22Rv1 (cell line): ENCODE results near the gene UNC13C.
A peak's percentile ranks its signal among the peaks of the same experiment; 100 is the strongest.

ENCODE experiments used
- H3K27ac ChIP-seq: fragments of 450-650 bp; 2 replicates; pipeline ENCODE4 v1.5.1; 2017
- ZFX ChIP-seq: fragments of 450-650 bp; IDR thresholded peaks from 2 replicates; pipeline ENCODE4 v1.6.1; 2017; ENCODE audit warnings: antibody characterized with exemption, borderline replicate concordance
- TF ChIP-seq, protein P1 (sequence below): fragments of 450-650 bp; IDR thresholded peaks from 2 replicates; pipeline ENCODE4 v1.5.1; 2017; ENCODE audit warnings: mild to moderate bottlenecking

Gene UNC13C

DNA sequence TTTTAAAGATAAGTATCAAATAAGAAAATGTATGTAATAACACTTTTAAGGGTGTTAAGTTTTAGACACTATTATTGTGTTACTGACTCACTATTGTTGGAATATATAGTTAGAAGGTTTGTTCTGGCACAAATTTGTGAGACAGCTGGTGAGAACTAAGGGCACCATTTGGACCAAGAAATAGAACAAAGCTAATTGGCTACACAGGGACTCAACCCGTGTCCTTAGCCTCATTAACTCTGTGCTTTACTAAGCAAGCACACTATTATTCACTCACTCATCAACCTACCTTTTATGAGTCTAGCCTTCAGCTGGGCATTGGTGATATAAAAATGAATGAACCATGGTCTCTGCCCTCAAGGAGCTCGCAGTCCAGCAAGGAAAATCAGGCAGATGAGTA, 4.1 kb upstream of the UNC13C start:
- TF ChIP-seq, protein P1, sequence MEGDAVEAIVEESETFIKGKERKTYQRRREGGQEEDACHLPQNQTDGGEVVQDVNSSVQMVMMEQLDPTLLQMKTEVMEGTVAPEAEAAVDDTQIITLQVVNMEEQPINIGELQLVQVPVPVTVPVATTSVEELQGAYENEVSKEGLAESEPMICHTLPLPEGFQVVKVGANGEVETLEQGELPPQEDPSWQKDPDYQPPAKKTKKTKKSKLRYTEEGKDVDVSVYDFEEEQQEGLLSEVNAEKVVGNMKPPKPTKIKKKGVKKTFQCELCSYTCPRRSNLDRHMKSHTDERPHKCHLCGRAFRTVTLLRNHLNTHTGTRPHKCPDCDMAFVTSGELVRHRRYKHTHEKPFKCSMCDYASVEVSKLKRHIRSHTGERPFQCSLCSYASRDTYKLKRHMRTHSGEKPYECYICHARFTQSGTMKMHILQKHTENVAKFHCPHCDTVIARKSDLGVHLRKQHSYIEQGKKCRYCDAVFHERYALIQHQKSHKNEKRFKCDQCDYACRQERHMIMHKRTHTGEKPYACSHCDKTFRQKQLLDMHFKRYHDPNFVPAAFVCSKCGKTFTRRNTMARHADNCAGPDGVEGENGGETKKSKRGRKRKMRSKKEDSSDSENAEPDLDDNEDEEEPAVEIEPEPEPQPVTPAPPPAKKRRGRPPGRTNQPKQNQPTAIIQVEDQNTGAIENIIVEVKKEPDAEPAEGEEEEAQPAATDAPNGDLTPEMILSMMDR = no peak
- TF ChIP-seq ZFX = no peak
- H3K27ac ChIP-seq = no peak overlapping the region

DNA sequence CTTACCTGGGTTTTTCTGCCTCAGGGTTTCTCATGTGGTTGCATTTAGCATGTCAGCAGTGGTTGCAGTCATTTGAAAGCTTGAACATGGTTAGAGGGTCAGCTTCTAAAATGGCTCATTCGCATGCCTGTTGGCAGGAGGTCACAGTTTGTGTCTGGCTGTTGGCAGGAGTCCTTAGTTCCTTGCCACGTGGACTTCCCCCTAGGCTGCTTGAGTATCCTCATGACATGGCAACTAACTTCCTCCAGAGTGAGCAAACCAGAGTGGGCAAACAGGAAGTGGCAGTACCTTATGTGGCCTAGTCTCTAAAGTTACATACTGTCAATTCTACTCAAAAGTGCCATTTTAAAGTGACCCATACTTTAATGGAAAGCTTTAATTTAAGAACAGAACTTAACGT, 3.4 kb upstream of the UNC13C start:
- H3K27ac ChIP-seq = no peak overlapping the region
- TF ChIP-seq, protein P1 = no peak
- TF ChIP-seq ZFX = no peak

DNA sequence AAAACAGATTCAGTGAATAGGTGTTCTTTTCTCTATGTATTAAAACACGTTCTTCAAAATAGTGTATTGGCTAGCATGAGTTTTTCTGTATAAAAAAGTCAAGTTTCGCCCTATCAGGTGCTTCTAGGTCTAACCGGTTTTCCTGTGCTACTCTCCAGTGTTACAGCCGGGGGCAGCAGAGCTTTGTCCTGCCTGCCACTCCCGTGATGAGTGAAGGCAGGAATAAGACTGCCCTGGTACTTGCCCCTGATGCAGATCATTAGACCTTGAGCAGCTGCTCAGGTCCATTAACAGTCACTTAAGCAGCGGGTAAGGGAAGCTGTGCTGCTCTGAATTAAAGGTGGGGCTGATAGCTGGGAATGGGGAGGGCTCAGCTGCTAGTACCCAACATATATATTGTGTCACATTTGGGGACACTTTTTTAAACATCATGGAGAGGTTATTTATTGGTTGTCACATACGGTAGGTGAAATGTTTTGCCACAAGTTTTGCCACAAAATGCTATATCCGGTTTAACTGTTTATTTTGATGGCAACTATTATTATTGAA, 1.3 kb upstream of the UNC13C start:
- no peak overlapping the region for H3K27ac ChIP-seq
- TF ChIP-seq, protein P1 = peak; percentile 74
- no peak for TF ChIP-seq ZFX

DNA sequence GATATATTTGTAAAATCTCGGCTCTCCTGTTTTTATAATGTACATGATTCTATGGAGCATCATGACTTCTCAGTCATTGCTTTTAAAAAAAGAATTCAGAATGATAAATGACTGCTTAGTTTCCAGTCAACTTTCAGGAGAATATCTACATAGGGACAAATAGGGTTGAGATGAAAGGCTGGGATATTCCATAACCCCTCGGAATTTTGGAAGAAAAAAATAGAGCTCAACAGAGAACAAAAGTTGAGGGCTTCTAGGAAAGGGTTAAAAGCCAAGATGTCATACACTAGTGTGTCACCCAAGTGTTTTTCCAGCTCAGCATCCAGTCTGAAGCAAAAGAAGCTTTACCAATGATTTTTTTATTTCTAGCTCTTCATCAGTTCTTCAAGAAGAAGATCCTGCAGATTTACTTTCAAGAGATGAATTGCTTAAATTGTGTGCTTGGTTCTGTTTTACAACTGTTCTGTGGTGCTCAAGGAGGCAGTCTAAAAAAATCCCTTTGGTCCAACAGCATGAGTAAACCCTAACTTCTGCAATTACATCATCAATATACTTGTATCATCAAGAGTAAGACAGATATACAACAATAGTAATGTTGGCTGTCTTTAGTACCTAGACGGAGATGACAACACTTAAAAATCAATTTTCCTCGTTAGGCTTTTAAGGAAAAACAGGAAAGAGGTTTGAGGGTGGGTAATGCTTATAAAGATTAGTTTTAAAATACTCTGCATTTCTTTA, 979 bp downstream of the UNC13C start:
- TF ChIP-seq, protein P1 = no peak
- no peak for TF ChIP-seq ZFX

DNA sequence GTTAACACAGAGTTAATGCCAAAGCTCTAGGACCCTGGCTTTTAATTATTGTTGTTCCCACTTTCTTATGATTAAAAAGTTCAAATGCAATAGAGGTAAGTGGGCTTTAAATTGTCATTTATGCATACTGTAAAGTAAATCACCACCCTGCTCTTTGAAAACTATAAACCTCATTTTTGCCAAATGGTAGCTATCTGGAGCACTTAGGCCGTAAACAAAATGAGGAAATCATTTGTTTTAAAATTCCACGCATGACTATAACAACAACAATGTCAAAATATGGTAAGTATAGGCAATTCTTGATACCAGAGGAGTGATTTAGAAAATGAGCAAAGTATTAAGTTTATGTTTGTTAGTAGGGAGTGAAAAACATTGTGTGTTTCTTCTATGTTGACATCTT, 1.8 kb downstream of the UNC13C start:
- TF ChIP-seq, protein P1 = no peak
- TF ChIP-seq ZFX = no peak

More for the DNA sequence above, 979 bp downstream of the UNC13C start:
- H3K27ac ChIP-seq = no peak overlapping the region

DNA sequence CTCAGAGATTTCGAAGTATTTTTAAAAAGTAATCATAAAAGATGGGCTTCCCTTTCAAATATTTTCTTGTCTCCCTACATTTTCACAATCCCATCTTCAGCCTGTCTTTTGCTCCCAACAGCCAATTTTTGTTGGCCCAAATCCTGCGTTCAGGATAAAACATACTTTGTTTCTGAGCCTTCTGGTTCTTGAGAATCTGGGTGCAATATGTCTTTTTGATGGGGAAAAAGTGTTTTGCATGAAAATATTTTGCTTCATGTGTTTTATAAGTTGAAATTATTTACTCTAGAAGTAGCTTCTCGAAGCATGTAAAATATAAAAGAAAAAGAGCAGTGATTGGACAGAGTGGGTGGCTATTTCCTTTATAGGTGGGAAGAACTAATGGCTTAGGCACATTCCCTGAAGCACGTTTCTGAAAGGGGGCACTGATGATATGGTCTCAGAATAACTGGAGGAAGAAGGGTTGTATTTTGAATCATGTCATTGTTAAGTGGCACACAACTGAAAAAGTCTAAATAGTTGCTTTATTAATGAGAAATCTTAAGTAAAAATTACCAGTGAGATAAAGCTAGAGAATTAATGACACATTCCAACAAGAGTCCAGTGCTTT, 3.9 kb downstream of the UNC13C start:
- TF ChIP-seq ZFX = no peak
- TF ChIP-seq, protein P1 = no peak
- no peak overlapping the region for H3K27ac ChIP-seq

More for the DNA sequence above, 1.8 kb downstream of the UNC13C start:
- no peak overlapping the region for H3K27ac ChIP-seq

DNA sequence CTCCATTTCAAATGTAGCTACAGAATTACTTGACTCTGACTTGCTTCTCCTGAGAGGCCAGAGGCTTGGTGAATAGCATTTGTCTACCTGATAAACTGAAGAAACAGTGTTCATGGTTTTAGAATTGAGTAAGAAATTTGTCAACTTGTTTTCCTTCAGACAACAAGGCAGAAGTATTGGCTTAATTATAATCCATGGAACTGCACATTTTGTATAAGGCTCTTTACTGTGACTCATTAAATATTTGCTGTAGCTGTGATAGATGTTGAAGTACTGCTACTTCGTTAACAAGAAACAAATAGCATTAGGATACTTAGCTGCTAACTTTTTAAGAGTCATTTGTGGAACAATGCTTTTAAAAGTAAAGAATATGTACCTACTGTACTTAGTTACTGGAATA, 4.6 kb downstream of the UNC13C start:
- TF ChIP-seq ZFX = no peak
- TF ChIP-seq, protein P1 = no peak
- no peak overlapping the region for H3K27ac ChIP-seq
